NCI-H1105 treated with DMSO at 0.1 percent for 48 hours (cell line): Measurements from ENCODE around the gene LNPK.
A peak's percentile ranks its signal among the peaks of the same experiment; 100 is the strongest.
"Not testable (repeated sequence)": the region's sequence is repeated elsewhere in the genome, so short reads cannot be mapped to it uniquely, and the experiment has no call there.

Experiments used
- DNase-seq: peaks from one replicate; lab custom pipeline; 2025; lab: John Stamatoyannopoulos, UW

Gene LNPK

DNA sequence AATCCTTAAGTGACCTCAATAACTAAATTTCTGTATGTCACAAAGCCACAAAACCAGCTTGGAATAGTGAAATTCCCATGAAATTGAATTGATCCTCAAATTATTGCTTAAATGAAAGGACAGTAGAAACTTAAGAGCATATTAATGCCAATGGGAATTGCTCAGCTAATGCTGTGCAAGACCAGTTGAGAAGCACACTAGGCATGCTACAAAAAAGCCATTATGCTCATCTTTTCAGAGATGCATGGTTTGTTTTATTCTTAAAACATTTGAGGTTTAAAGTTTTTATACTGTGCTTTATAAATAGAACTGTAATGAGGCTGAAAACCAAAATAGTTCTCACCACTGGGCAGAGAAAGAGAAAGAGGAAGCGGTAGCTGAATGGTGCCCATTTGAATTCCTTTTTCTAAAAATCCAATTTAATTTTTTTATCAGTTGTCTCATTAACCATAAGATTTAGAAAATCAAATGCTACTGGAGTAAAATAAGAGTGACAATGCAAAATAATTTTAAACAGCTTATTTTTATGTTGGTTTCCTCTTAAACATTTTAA is 98.6 kb downstream of the LNPK start:
- DNase-seq = no peak

DNA sequence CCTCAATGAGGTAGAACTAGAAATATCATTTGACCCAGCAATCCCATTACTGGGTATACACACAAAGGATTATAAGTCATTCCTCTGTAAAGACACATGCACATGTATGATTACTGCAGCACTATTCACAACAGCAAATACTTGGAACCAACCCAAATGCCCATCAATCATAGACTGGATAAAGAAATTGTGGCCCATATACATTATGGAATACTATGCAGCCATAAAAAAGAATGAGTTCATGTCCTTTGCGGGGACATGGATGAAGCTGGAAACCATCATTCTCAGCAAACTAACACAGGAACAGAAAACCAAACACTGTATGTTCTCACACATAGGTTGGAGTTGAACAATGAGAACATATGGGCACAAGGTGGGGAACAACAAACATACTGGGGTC is 106.1 kb downstream of the LNPK start:
- not testable (repeated sequence) for DNase-seq

DNA sequence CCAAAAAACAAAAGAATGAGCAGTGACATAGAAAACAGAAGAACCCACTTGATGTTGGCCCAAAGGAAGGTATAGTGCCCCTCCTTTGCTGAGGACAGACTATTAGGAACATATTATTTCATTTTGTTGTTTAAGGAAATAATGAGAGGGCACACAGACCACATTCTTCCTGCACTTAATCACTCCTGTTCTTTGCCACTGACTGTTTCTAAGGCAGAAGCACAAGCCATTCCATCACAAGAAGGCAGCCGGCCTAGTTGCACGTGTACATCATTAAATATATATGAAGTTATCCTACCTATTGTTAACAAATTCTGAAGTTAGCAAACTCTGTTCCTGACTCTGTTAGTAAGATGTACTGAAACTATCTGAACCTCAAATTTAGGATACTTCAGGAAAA is 110.0 kb downstream of the LNPK start:
- DNase-seq = no peak

DNA sequence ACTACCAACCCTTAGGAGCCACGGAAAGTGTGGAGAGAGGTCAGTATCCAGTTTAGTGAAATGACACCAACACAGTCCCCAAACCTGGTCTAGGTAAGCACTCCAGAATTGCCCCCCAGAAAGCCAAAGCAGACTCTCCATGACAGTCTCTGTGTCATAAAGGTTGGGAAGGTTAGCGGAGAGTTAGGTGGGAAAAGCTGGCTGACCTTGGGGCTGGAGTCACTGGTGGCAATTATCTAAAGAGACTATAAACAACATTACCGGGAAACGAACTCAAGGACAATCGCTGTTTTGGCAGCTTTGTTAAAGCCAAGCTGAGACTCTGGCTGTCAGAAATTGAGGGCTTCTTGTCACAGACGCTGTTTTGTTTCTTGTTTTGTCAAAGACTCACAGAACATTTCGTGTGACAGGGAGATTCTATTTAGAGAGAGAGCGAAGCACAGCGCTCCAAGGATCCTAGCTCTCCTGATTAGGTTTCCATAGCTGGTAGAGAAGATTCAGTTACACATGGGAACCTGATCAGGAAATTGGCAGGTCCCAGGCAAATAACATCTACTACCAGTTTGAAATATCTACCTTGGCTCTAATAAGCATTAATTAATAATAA is 111.3 kb downstream of the LNPK start:
- DNase-seq = peak; percentile 57

GRCh38 chr2:175889701-175890302 is 112.3 kb downstream of the LNPK start:
- DNase-seq = peak; percentile 97

DNA sequence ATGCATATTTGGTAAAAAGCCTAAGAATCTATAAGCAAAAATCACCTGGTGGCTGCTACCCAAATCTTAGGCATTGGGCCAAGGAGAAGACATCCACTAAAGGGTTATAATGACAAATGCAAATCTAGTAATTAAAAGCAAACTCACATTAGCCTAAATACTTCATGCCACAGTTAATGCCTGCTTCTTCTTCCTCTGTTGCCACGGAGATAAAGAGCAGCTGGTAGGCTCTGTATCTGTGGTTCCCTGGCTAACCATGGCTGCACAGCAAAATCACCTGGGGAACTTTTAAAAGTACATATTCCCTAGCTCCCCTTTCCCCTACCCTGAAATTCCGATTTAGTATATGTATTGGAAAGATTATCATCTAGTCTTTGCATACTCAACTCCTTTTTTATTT is 114.3 kb downstream of the LNPK start:
- peak; percentile 84 for DNase-seq

GRCh38 chr2:175884697-175885393 is 117.2 kb downstream of the LNPK start:
- DNase-seq = peak; percentile 67

DNA sequence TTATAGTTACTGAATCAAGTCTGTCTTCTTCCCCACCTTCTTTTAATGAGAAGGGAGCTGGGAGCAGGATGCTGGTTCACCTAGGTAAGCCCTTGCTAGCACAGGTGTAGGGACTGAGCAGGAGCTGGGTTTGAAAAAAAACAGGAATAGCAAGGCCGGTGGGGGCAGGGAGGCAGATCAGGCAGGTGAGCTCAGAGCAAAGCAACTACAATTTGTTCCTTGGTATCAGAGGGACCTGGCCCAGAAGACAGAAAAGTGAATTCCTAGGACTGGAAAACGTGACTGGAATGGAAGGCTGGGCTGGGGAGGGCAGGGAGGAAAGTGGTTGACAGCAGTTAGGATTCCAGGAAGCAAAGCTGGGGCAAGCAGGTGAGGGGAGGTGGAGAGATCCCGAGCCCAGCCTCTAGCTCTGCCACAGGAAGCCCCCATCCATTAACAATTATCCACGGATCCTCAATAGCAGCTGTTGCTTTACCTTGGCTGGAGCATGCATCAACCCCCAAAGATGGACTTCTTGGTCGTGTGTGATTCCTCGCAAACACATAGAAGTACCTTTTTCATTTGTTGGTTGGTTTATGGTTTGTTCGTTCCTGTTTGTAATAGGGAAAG is 118.4 kb downstream of the LNPK start:
- peak; percentile 5 for DNase-seq

DNA sequence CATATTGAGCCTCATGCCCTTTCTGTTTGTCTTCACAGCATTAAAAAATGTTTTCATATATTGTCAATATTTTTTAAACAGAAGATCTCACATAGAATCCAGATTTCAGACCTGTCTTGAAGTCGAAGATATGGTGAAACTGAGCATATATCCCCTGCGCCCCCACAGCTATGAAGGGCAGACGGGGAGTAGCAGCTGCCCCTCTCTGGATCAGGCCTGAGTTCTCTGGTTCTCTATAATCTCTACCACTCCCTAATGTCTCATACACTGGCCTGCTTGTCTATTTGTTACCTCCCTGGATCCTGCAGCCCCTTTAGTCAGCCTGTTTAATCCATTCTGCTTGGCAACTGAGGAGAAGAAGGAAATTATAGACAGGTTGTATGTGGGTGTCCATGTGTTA is 122.4 kb downstream of the LNPK start:
- DNase-seq = no peak

- no peak for DNase-seq
These were observed 124.1 kb downstream of the LNPK start for GRCh38 chr2:175877845-175878544.

DNA sequence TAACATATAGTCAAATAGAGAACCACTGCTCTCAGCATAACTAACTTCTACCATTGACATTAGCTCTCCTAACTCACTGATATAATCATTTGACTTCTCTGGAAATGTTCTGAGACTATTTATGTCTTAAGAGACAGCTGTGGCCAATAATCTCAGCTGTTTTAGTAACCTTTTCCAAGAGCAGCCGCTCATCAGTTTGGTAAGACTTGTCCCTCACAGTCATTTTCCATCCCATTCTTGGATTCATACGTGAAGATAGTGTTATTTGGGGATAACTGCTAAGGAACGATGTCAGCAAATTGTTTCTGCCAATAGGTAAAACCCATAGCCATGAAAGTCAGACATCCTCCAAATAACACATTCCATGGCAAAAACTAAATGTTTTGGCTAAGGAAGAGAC is 127.8 kb downstream of the LNPK start:
- no peak for DNase-seq
